GM19193 (cell line): ENCODE data around the gene KRTAP13-3.

Source experiments
- POLR2A ChIP-seq: IDR thresholded peaks from 4 replicates; pipeline ENCODE4 v1.6.1; 2011; ENCODE audit not compliant: insufficient read depth, insufficient read length; ENCODE audit errors: extremely low read depth

The KRTAP13-3 gene, protein sequence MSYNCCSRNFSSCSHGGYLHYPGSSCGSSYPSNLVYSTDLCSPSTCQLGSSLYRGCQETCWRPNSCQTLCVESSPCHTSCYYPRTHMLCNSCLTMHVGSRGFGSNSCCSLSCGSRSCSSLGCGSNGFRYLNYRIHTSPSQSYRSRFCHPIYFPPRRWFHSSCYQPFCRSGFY

GRCh38 chr21:30425826-30426225 lies at the start of gene KRTAP13-3:
Gene KRTAP13-3, minus strand, starts transcription at chr21:30425926. Its CDS starts 14 bp downstream, at chr21:30425912.
- TF ChIP-seq POLR2A = no peak

- no peak for TF ChIP-seq POLR2A
Measured at GRCh38 chr21:30468900-30469714, 43.4 kb upstream of the KRTAP13-3 start.

- TF ChIP-seq POLR2A = no peak
Measured at GRCh38 chr21:30463713-30464112, 38.0 kb upstream of the KRTAP13-3 start.

DNA sequence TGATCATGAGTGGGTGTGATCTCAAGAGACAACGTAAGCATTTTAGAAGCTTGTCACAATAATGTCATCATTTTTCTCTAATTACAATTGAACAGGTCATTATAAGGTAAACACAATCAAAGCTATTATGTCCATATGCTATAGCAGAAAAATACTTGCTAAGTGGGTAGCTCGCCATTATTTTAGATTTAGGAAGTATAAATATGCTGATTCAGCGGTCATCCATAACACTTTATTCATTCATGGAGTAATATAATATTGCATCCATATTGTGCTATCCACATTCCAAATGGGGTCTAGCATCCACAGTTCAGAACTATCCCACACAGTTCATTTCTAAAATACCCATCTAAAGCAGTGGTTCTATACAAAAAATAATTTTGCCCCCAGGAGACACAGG lies 22.8 kb upstream of the KRTAP13-3 start:
- TF ChIP-seq POLR2A = no peak

GRCh38 chr21:30447056-30447455 lies 21.3 kb upstream of the KRTAP13-3 start:
- TF ChIP-seq POLR2A = no peak

- TF ChIP-seq POLR2A = no peak
Measured at GRCh38 chr21:30444204-30444603, 18.5 kb upstream of the KRTAP13-3 start.

GRCh38 chr21:30443226-30443625 lies 17.5 kb upstream of the KRTAP13-3 start:
- TF ChIP-seq POLR2A = no peak

- no peak for TF ChIP-seq POLR2A
Measured at GRCh38 chr21:30439975-30440374, 14.2 kb upstream of the KRTAP13-3 start, which contains the start of gene KRTAP15-1. Gene KRTAP15-1, plus strand, starts transcription at chr21:30440275. Its CDS starts 53 bp downstream, at chr21:30440328.

GRCh38 chr21:30437010-30437565 lies 11.4 kb upstream of the KRTAP13-3 start:
- no peak for TF ChIP-seq POLR2A

DNA sequence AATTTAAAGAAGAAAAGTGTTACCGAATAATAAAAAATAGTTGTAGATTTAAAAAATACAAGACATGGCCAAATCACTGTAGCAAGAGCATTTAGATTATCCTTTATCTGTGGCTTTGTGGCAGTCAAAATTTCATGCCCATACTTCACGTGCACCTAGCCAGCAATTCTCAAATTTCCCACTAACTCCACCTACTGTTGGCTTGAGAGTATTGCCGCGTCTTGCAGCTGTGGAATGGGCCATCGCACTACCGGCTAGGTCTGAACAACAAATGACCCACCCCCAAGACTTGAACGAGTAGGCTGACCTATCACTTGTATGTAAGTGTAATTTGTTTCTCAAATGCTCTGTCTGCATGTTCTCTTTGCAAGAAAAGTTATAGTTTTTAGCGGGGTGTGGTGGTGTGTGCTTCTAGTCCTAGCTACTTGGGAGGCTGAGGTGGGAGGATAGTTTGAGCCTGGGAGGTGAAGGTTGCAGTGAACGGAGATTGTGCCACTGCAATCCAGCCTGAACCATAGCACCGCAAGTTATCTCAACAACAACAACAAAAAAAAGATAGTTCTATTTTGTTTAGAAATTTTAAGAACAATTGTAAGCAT lies 8.4 kb upstream of the KRTAP13-3 start:
- TF ChIP-seq POLR2A = no peak

DNA sequence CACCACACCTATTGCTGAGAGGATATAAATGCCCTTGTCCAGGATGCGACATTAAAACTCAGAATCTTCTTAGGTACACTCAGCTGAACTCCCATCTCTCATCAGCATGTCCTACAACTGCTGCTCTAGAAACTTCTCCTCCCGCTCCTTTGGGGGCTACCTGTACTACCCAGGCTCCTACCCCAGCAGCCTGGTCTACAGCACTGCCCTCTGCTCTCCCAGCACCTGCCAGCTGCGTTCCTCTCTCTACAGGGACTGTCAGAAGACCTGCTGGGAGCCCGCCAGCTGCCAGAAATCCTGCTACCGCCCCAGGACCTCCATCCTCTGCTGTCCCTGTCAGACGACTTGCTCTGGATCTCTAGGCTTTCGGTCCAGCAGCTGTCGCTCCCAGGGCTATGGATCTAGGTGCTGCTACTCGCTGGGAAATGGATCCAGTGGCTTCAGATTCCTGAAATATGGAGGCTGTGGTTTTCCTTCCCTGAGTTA lies 4.5 kb upstream of the KRTAP13-3 start, which contains the start of gene KRTAP13-4:
KRTAP13-4 (plus strand) TSS at position 51 of the 486 bp plus-strand sequence; CDS start at position 107, 56 bp downstream.
- TF ChIP-seq POLR2A = no peak

DNA sequence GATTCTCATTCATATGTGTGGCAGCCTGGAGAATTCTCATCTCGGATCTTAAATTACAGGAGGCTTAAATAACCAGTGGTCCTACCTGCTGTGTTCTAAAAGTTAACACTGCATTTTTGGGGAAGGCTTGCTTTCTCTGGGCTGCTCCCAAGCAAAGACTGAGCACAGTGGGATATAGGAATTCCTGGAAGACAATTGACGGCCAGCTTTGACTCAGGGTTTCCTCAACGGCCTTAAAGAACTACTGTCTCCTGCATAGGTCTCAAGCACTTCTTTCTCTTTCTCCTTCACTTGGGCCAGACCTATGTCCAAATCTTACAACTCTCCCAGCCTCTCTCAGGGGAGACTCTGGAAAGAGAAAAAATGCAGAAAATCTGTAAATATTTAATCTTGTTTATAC lies 1.0 kb upstream of the KRTAP13-3 start:
- no peak for TF ChIP-seq POLR2A

- no peak for TF ChIP-seq POLR2A
Measured at GRCh38 chr21:30415993-30416392, 9.7 kb downstream of the KRTAP13-3 start.

- no peak for TF ChIP-seq POLR2A
Measured at GRCh38 chr21:30408782-30409494, 16.8 kb downstream of the KRTAP13-3 start.

GRCh38 chr21:30395731-30396130 lies 30.0 kb downstream of the KRTAP13-3 start, which contains the start of gene KRTAP13-1:
Gene KRTAP13-1, plus strand, starts transcription at chr21:30396031. Its CDS starts 56 bp downstream, at chr21:30396087.
- no peak for TF ChIP-seq POLR2A

DNA sequence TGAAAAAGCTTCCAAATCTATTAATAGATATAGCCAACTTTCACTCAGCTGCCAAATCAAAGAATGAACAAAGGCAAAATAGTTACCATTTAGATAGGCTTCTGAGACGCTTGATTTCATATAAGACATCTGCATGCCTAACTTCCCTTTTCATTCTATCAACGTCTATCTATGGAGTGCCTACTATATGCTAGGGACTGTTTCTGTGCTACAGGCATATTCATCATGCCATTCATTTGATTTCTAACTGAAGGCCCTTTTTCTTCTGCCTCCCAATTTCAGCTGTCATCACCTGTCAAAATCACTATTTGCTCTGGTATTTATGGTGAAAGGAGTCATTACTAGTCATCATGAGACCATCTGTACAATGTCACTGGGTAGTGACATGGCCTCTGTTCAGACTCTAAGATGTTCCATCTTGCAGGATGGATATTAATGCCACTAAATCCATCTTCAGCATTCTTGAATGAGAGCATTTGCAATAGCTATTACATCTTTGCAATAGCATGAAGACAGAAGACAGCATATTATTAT lies 34.2 kb downstream of the KRTAP13-3 start:
- TF ChIP-seq POLR2A = no peak
